ENCODE measurements around the gene HDHD5.

DNA sequence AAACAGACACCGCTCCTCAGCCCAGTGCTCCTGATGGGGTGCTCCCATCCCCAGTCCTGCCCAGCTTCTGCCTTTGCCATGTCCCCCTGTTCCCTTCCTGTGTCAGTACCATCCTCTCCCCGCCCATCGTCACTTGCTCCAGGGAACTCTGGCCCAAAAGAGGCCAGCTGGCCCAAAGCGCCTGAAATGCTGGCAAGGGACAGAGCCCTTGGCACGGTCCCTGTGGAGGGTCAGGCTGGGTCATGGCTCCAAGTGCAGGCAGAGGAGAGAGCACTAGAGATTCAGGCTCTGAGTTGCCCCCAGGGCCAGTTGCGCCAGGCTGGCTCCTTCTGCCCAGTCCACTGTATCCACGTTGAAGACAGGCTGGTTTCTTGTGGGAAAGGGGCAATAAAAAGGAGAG lies 8.4 kb upstream of the HDHD5 start:
- TF ChIP-seq ZFP30 (CRISPR knock-in tag; IDR thresholded peaks at IDR 0.05) (no peak), TOX (CRISPR knock-in tag; IDR thresholded peaks at IDR 0.05; ENCODE audit: borderline replicate concordance) (no peak), PATZ1 (CRISPR knock-in tag; IDR thresholded peaks at IDR 0.05; ENCODE audit: borderline replicate concordance) (no peak), RARB (CRISPR knock-in tag; IDR thresholded peaks at IDR 0.05) (no peak), SNAI2 (CRISPR knock-in tag; IDR thresholded peaks at IDR 0.05) (no peak), CREB5 (CRISPR knock-in tag; IDR thresholded peaks at IDR 0.05; ENCODE audit: low read depth) (no peak), CSDC2 (CRISPR knock-in tag; IDR thresholded peaks at IDR 0.05) (no peak), GLIS3 (CRISPR knock-in tag; IDR thresholded peaks at IDR 0.05) (no peak), ZNF8 (CRISPR knock-in tag; IDR thresholded peaks at IDR 0.05) (no peak), ARNTL (CRISPR knock-in tag; IDR thresholded peaks at IDR 0.05; ENCODE audit: borderline replicate concordance, low read depth) (no peak)
- TF ChIP-seq, protein P1, sequence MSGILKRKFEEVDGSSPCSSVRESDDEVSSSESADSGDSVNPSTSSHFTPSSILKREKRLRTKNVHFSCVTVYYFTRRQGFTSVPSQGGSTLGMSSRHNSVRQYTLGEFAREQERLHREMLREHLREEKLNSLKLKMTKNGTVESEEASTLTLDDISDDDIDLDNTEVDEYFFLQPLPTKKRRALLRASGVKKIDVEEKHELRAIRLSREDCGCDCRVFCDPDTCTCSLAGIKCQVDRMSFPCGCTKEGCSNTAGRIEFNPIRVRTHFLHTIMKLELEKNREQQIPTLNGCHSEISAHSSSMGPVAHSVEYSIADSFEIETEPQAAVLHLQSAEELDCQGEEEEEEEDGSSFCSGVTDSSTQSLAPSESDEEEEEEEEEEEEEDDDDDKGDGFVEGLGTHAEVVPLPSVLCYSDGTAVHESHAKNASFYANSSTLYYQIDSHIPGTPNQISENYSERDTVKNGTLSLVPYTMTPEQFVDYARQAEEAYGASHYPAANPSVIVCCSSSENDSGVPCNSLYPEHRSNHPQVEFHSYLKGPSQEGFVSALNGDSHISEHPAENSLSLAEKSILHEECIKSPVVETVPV (CRISPR knock-in tag; IDR thresholded peaks at IDR 0.05) = no peak
